Measurements from ENCODE around the gene MED12L. TPM values are rescaled to one million over a fixed set of nuclear protein-coding genes. Genes with fewer than 3 reads are reported as not detected.

Gene MED12L
- total RNA-seq, 4 donors from 2014 or later: 1.6 to 23.7 (median 4.0) TPM

- Histone ChIP-seq H3K27me3 (no peaks in the 10 kb centered on the region), H3K4me1 (no peaks in the 10 kb centered on the region), H3K4me3 (replicated peaks in 1 of 3) (no peak overlapping the region), H3K27ac (no peak overlapping the region), H3K9me3 (no peaks in the 10 kb centered on the region), H3K36me3 (no peaks in the 10 kb centered on the region)
- intact Hi-C loops (cut with DNase I): no loop called here
- TF ChIP-seq, protein P1, sequence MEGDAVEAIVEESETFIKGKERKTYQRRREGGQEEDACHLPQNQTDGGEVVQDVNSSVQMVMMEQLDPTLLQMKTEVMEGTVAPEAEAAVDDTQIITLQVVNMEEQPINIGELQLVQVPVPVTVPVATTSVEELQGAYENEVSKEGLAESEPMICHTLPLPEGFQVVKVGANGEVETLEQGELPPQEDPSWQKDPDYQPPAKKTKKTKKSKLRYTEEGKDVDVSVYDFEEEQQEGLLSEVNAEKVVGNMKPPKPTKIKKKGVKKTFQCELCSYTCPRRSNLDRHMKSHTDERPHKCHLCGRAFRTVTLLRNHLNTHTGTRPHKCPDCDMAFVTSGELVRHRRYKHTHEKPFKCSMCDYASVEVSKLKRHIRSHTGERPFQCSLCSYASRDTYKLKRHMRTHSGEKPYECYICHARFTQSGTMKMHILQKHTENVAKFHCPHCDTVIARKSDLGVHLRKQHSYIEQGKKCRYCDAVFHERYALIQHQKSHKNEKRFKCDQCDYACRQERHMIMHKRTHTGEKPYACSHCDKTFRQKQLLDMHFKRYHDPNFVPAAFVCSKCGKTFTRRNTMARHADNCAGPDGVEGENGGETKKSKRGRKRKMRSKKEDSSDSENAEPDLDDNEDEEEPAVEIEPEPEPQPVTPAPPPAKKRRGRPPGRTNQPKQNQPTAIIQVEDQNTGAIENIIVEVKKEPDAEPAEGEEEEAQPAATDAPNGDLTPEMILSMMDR (IDR thresholded peaks at IDR 0.05): no peak
- TF ChIP-seq POLR2A (IDR thresholded peaks at IDR 0.05): no peak
- no peak for DNase-seq
- WGBS, 2 donors: 75 to 79% methylated on average over 8 of the region's 8 CpGs
Observed at GRCh38 chr3:151133917-151134450, 48.5 kb downstream of the MED12L start.

DNA sequence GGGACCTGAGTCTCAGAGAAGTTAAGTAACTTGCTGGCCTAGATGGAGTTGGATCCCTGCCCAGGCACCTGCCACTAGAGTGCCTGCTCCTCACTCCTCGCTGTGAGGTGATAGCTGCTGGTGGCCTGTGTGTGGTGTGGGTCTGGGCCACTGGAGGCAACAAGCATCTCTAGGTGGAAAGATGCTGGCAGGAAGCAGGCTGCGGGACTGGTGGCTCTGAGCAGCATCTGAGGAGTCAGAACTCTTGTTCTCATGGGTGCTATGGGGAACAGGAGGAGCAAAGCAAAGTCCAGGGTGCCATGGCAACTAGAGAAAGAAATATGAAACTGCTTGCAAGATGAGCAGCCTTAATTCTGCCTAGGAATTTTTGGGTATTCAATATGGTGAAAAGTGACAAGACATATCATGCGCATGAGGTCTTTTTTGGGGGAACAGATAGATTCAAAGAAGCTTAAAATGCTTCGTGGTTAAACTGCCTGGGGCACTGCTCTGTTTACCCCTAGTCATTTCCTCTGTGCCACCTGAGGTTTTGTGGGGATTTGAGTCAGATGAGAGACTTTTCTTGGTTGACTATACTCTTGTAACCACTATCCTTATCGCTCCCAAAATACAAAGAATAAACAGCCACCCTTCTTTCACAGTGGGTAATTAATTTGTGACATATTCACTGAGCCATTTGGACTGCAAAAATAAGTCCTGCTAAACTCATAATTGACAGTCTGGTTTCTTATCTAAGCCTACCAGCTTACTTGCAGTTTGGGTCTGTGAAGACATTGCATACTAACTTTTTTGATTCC, 50.3 kb downstream of the MED12L start:
- Histone ChIP-seq H3K4me1 (no peaks in the 10 kb centered on the region), H3K36me3 (no peaks in the 10 kb centered on the region), H3K4me3 (replicated peaks in 1 of 3) (no peak overlapping the region), H3K27ac (no peak overlapping the region), H3K27me3 (no peaks in the 10 kb centered on the region), H3K9me3 (no peaks in the 10 kb centered on the region)
- DNase-seq: peak; percentile 70 to 78
- 66 to 72% methylated on average over 5 of the region's 5 CpGs for WGBS, 2 donors
- intact Hi-C loops (cut with DNase I): no loop called here
- TF ChIP-seq, protein P1 (IDR thresholded peaks at IDR 0.05): no peak
- no peak for TF ChIP-seq POLR2A (IDR thresholded peaks at IDR 0.05)

GRCh38 chr3:151142929-151143328, 57.5 kb downstream of the MED12L start:
- no peaks in the 10 kb centered on the region for H3K27me3 ChIP-seq
- intact Hi-C loops (cut with DNase I): no loop called here
- no peak overlapping the region for H3K27ac ChIP-seq
- 70 to 76% methylated on average over 5 of the region's 5 CpGs for WGBS, 2 donors
- no peaks in the 10 kb centered on the region for H3K9me3 ChIP-seq
- no peak for DNase-seq
- H3K4me1 ChIP-seq: peaks cover 0 to 11% of the 10 kb centered on the region in 2 donors
- H3K36me3 ChIP-seq: no peaks in the 10 kb centered on the region
- TF ChIP-seq, protein P1 (IDR thresholded peaks at IDR 0.05): no peak
- no peak for TF ChIP-seq POLR2A (IDR thresholded peaks at IDR 0.05)
- H3K4me3 ChIP-seq (replicated peaks in 1 of 3): no peak overlapping the region

GRCh38 chr3:151144016-151144415, 58.6 kb downstream of the MED12L start:
- no peaks in the 10 kb centered on the region for H3K27me3 ChIP-seq
- peaks cover 0 to 11% of the 10 kb centered on the region in 2 donors for H3K4me1 ChIP-seq
- TF ChIP-seq, protein P1 (IDR thresholded peaks at IDR 0.05): no peak
- TF ChIP-seq POLR2A (IDR thresholded peaks at IDR 0.05): no peak
- H3K27ac ChIP-seq: no peak overlapping the region
- DNase-seq: no peak
- intact Hi-C loops (cut with DNase I): no loop called here
- H3K36me3 ChIP-seq: no peaks in the 10 kb centered on the region
- 93% methylated on average over 4 of the region's 4 CpGs for WGBS, 2 donors
- no peak overlapping the region for H3K4me3 ChIP-seq (replicated peaks in 1 of 3)
- no peaks in the 10 kb centered on the region for H3K9me3 ChIP-seq

DNA sequence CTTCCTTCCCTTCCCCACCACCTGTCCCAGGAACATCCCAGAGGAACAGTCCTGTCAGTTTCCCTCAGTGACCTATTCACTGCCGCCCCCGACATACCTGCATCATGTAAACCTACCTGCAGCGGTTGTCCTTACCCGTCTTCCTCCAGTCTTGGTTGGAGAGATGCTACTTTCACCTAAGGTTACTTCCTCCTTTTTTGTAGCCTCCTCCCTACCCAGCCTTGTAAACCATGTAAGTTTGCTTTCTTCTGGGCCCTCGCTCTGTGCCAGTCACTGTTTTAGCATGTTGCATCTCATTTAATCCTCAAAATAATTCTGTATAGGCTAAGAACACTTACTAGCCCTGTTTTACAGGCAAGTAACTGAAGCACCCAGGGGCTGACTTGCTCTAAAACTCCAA, 59.3 kb downstream of the MED12L start:
- H3K27ac ChIP-seq: no peak overlapping the region
- no peaks in the 10 kb centered on the region for H3K36me3 ChIP-seq
- intact Hi-C loops (cut with DNase I): loop anchor here (5.0 kb wide), 3 partner anchors 217 to 417 kb away; no protein-coding TSS in a partner anchor
- H3K27me3 ChIP-seq: no peaks in the 10 kb centered on the region
- H3K4me1 ChIP-seq: peaks cover 0 to 11% of the 10 kb centered on the region in 2 donors
- H3K4me3 ChIP-seq (replicated peaks in 1 of 3): no peak overlapping the region
- H3K9me3 ChIP-seq: no peaks in the 10 kb centered on the region
- no peak for DNase-seq
- no peak for TF ChIP-seq POLR2A (IDR thresholded peaks at IDR 0.05)
- TF ChIP-seq, protein P1 (IDR thresholded peaks at IDR 0.05): no peak
- 96 to 98% methylated on average over 5 of the region's 5 CpGs for WGBS, 2 donors

Data from thyroid gland (tissue), 4 donors.